NCI-H1048 (cell line): ENCODE data around the gene KRT80.

ENCODE experiments used
- DNase-seq: peaks from one replicate; lab custom pipeline; 2025; lab: John Stamatoyannopoulos, UW

The KRT80 gene

DNA sequence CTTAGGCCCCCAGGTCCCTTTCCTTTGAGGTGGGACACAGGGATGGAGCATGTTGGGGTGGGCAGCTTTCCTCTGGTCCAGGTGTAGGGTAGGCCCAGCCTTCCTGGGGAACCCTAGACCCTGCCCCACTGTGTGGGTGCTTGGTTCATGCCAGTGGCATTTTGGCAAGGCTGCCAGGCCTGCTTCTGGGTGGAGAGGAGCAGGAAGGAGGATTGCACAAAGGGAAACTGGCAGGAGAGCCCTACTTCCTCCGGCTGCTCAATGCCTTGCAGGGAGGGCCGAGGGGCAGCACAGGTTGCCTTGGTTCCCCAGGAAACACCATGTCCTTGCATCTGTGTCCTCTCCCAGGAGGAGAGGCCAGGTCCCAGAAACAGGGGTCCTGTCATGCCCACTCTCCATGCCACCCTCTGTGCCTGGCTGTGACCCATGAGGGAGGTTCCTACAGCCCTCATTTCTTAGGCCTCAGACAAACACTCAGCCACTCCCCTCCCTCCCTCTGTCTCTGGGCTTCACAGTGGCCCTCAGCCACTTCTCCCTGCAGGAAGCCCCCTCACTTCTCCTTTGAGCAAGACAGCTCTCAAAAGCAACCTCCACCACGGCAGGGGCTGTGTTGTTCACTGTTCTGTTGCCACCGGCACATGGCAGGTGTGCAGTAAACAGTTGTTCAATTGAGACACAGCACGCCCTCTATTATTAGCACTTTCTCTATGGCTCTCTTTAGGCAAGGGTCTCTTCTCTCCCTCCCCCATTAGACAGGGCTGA lies 6.8 kb upstream of the KRT80 start:
- no peak for DNase-seq

DNA sequence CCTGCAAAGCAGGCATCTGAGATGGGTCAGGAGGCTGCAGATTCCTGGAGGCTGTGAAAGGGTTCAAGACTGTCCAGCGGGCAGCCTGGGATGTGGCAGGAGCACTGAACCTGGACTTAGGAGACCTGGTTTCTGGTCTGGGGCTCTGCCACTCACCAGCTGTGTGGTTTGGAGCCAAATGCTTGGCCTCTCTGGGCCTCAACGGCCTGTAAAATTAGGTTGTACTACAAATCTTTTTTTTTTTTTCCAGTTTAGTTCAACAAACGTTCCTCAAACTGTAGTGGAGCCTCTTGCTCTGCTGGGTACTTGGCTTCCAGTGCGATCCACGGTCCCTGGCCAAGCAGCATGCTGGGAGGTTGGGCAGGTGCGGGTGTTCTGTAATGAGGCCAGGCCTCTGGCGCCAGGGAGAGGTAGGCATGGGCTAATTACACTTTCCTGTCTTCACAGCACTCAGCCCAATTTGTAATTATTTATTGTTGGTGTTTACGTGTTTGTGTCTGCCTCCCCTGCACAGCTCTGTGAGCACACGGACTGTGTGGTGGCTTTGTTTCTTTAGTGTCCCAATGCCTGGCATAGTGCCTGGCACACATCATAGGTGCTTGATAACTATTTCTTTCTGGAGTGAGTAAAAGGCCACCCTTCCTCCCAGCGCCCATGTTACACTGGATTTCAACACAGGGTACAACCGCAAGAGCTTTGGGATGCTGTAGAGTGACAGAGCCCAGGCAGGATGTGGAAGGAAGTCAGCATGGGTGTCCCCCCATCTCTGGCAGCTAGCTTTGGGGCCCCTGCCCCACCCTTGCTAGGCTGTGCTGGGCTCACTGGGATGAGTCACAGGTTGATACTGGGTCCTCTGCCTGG lies 5.8 kb upstream of the KRT80 start:
- DNase-seq: no peak

DNA sequence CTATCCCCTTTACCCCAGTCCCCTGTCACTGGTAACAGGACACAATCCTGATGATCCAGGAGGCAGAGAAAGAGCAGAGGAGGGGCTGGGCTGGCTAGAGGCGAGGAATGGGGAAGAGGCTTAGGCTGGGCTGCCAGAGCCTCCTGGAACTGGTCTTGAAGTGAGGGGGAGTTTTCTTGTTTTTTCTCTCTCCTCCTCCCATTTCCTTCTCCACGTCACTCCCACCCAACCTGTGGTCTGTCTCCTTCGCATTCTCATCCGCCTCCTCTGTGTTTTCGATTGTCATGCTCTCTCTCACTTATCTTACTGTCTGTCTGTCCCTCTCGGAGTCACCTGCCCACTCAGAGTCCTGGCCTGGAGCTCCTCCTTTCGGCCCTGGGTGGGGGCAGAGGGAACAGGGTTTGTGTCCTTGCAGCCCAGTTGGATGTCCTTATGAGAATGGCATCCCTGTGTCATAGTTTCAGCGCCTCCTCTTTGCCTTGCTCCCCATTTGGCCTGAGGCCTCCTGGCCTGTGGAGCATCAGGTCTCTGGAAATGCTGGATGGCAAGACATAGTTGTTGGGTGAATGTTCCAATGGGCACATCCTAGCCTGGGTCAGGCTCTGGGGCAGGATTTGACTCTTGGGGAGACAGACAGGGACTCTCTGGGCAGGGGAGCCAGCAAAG lies 3.4 kb upstream of the KRT80 start:
- no peak for DNase-seq

DNA sequence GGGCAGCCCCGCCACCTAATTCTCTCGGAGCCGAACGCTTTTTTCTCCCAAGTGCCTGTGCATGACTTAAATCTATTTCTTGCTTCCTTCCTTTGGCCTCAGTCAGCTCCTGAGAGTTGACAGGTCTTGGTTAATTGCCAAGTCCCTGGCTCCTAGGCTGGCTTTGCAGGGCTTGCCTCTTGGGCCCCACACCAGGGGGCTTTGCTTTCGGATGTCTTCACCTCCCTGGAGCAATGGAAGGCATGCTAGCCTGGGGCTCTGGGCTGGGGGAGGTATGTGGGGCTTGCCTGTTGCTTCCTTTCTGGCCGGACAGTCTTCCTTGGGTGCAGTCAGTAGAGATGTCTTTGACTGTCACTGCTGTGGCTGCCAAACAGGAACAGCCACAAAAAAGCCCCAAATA lies 2.2 kb upstream of the KRT80 start:
- DNase-seq: no peak

DNA sequence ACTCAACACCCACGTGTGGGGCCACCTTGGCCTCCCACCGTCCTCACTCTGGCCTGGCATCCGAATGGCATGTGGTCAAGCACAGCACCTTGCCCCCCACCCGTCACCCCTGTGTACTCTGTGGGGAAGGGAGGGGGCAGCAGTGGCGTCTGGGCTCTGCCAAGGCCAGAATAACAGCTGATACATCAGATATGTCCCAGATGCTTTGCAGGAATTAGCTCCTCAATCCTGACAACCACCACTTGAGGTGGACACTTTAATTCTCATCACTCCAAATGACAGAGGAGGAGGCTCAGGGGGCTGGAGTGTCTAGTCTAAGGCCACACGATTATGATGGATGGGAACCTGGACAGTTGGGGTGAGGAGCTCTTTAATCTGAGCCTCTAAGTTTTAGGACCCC lies 1.7 kb upstream of the KRT80 start:
- DNase-seq: no peak

DNA sequence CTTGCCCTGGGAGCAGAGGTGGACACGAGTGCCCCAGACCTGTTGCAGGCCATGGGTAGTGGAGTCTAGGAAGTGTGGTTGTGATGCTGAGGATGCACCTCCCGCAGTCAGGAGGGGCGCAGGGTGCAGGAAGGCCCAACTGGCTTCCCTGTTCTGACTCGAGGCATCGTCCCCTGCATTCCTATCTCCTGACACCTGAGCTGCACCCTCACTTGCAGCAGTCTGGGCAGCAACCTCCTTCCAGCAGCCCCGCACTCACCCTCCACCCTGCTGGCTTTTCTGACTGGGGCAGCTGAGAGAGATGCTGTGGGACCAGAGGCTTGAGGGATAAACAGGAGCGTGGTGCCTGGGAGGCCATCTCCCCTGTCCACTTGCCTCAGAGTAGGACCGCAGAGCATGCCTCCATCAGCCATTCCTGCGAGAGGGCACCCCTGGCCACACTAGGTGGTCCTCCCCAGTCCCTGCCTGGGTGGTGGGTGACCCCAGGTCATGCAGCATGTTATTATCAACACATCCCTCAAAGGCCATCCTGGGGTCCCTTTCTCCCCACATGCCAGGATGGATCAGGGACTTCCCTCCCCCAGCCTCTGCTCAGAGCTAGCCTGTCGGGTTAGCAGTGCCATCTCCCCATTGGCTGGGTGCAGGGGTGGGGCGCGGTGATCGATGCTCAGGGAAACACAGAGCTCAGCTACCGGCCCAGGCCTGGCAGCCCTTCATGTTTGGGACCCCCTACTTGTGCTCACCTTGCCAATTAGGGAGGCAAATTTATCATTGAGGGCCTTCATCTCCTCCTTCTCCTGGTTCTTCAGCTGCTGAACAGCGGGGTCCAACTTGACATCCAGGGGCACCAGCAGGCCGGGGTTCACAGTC lies 719 bp downstream of the KRT80 start:
- no peak for DNase-seq

DNA sequence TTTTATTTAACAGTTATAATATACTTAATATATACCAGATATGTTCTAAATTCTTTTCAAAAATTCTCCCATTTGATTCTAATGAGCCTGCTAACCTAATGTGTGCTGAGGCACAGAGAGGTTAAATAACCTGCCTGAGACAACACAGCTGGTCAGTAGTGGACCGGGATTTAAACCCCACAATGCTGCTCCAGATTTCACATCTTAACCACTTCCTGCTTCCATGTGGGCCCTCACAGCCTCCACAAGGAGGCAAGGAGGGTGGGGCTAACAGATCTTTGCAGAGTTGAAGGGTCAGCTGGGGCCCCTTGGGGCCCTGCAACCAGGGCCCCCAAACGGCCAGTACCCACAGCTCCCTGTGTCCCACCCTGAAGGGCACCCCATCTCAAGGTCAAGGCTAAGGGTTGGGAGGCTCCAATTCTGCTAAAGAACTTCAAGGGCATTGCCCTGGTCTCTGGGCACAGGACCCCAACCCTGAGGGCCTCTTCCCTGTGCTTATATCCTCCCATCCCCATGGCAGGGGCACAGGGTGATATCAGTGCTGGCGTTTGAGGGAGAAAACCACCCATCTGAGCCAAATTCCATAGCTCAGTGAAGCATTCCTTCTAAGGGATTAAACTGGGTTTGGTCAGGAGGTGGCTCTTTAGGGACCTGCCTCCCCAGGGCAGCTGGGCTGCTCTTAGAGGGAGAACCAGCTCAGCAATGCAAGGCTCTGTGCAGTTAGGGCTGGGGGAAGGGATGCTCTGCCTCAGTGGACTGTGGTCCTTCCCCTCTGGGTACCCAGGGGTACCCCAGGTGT lies 2.2 kb downstream of the KRT80 start:
- no peak for DNase-seq

DNA sequence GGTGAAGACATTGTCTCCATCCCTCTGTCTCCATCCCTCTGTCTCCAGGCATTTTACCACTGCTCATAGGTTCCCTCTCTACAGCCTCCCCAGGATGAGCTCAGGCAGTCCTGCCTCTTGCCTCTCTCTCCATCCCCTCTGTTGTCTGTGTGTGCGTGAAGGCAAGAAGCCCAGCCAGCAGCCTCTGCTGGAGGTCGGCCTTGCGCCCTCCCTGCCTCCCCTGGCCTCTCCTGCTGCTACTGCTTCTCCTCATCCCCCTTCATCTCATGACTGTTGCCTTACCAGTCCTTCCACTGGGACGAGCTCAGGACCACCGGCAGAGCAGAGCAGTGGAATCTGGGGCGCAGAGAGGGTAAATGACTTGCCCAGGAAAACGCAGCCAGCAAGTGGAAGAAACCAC lies 3.2 kb downstream of the KRT80 start:
- no peak for DNase-seq

DNA sequence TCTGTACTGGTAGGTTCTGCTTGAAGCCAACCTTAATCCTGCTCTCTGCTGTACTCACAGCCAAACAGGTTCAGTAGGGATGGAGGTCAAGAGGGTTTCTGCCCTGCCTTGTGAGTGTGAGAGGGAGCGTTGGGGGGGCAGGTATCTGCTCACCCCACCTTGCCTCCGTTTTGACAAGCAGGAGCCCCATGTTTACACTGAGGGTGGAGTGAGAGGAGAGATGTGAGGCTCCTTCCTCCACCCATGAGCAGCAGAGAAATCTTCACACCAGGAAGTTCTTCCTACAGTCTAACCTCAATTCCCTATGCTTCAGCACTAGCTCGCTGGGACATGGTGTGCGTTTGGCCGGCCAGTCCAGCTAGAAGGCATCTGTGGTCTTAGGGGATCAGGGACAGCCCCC lies 4.2 kb downstream of the KRT80 start:
- no peak for DNase-seq

DNA sequence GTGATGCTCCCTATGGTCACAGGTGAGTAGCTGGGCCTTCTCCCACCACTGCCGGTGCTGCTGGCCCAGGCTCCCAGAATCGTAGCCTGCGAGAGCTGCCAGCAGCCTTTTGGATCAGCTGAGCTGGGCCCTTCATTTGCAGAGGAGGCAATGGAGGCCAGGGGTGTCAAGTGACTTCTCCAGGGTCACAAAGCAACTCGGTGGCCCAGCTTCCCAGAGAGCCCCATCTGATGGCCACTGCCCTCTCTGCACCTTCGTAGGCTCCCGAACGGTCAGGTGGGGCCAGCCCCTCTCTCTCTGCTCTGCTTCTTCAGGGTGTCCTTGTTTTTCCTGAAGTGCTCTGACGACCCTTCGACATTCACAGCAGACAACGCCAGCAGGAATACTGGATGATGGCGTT lies 4.6 kb downstream of the KRT80 start:
- DNase-seq: no peak

DNA sequence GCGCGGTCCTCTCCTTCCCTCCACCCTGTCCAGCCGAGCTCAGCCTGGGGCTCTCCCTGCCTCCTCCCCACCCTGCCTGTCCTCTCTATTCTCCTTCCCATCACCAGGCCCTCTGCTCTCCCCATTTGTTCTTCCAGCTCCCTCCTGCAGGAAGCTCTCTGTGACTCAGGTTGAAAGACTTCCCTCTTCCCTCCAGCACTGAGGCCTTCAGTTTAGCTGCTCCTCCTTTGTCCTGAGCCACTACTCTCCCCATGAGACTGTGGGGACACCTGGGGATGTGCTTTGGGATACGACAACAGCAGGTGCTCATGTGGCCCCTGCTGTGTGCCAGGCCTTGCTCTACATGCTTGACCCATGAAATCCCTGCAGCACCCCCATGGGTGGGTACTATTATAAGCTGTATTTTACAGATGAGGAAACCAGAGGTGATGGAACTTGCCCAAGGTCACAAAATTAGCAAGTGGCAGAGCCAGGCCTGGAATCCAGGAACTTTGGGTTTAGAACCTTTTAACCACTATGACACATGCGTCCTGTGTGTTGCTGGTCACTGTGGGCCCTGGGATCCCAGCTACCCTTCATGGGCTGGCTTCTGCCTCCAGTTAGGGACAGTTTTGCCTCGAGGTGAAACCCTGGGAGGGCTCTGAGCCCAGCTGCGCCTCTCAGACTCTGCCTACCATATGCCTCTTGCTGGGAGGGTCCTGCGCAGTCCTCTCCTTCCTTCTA lies 5.5 kb downstream of the KRT80 start:
- no peak for DNase-seq

DNA sequence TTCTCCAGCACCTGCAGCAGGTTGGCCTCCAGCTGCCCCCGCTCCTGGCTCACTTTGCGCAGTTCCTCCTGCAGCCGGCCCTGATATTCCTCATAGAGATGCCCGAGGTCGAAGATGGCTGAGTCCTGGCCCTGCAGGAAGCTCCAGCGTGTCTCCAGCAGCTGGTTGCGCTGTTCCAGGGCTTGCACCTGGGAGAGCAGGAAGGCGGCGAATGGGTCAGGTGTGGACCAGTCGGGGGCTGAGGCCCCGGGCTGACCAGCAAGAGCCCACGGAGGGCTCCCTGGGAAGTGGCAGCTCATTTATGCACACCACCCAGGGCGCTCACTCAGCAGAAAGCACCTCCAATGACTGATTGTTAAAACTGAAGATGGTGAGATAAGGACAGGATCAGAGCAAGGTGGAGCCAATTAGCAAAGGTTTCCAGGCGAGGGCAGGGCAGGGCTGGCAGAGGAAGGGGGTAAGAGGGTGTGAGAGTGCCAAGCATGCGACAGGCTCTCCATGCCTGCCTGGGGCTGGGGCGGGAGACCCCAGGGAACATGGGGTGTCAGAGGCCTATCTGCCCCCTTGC lies 6.3 kb downstream of the KRT80 start:
- DNase-seq: no peak

DNA sequence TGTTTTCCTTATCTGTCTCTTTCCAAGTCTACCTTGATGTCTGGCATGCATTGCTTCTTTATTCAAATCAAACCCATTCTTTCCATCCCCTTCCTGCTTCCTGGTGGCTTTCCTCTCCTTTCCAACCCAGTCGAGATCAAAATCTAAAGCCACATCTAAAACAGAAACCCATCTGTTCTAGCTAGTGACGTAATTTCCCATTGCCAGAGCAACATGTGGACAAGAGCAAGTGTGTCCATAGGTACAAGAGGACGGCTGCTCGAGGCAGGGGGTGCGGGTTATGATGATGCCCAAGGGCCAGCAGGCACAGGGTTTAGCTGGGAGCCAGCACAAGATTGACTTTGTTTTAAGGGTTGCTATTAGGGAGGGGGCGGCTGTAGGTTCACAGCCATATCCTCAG lies 7.0 kb downstream of the KRT80 start:
- DNase-seq: no peak

DNA sequence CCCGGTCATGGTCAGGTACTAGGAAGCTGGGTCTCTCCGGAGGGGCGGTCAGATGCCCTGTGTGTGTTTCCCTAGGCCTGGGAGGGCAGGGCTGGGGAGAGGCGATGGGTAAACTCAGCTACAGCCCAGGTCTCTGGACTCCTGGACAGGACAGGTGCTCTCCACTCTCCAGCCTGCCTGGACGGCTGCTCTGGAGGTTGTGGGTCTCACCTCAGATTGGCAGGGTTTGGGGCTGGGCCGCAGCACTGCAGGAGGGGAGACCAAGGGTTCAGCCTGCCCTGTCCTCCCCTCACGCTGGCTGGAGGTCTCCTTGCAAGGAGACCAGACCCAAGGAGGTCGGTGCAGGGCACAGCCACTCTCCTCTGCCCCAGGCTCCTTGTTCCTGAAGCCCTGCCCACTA lies 7.8 kb downstream of the KRT80 start:
- no peak for DNase-seq

DNA sequence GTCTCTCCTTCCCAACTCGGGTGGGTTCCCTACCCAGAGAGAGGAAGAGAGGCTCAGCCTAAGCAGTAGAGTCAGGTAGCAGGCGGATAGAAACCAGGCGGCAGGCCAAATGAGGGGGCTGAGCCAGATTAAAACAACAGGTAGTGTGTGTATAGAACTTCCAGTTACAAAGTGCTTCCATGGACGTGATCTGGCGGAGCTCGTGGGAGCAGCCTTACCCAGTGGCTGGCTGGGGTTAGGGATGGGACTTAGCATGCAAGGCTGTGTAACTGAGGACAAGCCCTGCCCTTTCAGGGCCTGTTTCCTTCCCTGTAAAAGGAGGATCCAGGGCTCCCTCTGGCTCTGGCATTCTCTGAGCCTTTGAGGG lies 8.3 kb downstream of the KRT80 start:
- DNase-seq: no peak

DNA sequence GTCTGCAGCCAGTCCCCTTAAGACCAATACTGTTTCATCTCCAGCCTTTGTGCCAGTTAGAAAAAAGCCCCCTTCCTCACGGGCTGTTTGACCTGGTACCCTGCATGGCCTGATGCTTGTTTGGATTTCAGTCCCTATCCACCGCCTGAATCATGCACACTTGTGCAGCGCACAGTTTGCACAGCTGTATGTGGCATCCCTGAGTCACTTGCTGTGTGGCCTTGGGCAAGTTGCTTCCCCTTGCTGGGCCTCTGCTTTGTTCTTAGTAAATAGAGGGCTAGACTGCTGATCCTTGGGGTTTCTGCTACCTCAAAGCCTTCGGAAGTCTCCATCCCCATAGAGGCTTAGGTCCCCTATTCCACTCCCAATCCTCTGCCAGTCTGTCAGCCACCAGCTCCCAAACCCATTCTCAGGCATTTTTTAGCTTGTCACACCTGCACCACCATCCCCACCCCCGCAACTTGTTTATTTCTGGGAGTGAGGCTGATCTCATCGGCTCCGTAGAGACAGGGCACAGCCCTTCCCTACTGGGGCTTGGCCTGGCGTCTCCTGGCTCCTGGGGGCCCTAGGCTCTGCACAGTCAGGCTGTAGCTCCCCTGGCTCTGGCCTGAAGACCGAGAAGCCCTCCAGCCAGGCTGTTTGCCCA lies 8.8 kb downstream of the KRT80 start:
- no peak for DNase-seq

DNA sequence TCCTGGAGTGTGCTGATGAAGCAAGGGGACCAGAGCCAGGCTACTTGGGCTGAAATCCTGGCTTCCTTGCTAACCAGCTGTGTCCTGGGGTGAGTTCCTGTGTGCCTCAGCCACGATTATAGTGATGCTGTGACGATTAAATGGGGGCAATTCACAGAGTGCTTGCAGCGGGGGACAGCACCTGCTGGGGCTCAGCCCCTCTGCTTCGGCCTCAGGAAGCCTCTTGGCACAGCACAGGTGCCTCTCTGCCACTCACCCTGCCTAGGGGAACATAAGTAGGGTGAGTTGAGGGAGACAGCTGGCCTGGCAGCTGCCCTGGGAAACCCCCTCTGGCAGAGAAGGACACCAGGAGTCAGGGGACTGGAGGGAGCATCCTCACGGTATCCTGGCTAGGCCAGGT lies 9.4 kb downstream of the KRT80 start:
- no peak for DNase-seq

DNA sequence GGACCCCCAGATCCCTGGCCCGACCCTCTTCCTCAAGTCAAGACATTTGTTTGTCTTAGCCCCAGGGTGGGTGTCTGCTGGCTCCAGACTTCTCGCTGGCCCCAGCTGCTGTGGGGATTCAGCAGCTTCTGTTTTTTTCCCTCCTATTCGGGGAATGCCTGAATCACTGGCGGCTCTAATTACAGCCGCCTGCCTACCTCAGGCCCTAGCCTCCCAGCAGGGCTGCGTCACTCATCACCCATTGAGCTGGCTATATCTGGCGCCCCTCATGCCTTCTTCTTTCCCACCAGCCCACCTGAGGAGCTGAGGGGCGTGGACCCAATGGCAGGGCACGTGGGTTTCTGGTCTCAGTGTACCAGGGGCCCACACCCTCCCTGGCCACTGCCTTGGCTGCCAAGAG lies 10.1 kb downstream of the KRT80 start:
- no peak for DNase-seq

DNA sequence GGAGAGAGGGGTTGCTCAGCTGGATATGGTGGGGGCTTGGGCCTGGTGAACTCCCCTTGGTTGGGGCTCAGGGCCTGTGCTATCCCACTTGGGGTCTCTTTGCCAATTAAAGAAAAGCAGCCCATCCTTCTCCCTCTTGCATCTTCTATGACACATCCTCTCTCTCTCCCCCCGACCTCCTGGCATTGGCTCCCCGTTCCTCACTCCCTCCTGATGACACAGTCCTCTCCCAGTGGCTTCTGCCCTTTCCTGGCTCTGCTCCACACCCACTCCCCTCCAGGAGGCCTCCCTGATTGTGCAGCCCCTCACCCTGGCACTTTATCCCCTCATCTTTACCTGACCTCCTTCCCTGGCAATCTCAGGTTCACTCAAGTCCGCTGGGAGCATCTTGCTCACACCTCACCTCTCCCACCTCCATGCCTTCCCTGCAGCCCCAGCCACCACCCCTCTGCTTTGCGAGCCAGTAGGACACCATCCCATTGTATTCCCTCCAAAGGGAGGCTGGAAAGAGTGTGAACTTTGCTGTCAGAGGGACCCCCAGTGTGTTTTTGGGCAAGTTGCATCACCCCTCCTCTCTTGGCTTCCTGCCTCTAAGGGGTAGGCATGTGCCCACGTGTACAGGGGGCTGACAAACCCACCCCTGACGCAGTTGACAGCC lies 10.7 kb downstream of the KRT80 start:
- DNase-seq: no peak
